ENCODE data around the gene SIL1.

The SIL1 gene

GRCh38 chr5:139197710-139198669 lies at the start of gene SIL1:
TSS of gene SIL1 (minus strand) at chr5:139198368. CDS start at chr5:139127843, 70,525 bp downstream.
- TF ChIP-seq CTCF (IDR thresholded peaks at IDR 0.05), result no peak

DNA sequence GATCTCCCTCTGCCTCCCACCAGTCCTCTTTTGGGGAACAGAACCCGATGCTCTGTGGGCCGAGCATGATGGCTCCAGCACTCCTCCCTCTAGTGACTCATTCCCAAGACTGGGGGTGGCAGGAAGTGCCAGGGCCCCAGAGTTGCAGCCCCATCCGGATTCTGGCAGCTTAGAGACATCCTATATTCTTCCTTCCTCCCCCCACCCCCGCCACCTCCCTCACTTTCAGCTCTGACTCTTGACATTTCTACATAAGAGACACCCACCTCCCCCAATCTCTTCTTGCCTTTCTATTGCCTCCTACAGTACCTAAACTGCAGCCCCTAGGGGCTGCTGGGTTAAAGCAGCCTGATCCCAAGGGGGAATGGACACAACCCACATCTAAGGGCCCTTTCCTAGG lies 48.2 kb upstream of the SIL1 start:
- no peak for TF ChIP-seq CTCF (IDR thresholded peaks at IDR 0.05)

GRCh38 chr5:139245637-139246339 lies 47.6 kb upstream of the SIL1 start:
- no peak for TF ChIP-seq CTCF (IDR thresholded peaks at IDR 0.05)

DNA sequence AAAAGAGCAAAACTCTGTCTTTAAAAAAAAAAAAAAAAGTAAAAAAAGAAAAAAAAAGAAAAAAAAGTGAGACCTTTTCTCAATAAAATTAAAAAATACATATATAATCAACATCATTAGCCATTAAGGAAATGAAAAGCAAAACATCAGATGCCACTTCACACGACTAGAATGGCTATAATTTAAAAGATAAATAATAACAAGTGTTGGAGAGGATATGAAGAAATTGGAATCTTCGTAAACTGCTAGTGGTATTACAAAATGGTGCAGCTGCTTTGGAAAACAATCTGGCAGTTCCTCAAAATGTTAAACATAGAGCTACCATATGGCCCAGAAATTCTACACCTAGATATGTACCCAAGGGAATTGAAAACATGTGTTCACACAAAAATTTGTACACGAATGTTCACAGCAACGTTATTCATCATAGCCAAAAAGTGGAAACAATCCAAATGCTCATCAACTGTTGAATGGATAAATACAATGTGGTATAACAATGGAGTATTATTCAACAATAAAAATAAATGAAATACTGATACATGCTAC lies 45.3 kb upstream of the SIL1 start:
- TF ChIP-seq CTCF (IDR thresholded peaks at IDR 0.05), result no peak

GRCh38 chr5:139241139-139241538 lies 43.0 kb upstream of the SIL1 start:
- no peak for TF ChIP-seq CTCF (IDR thresholded peaks at IDR 0.05)

GRCh38 chr5:139236479-139236878 lies 38.3 kb upstream of the SIL1 start:
- no peak for TF ChIP-seq CTCF (IDR thresholded peaks at IDR 0.05)

DNA sequence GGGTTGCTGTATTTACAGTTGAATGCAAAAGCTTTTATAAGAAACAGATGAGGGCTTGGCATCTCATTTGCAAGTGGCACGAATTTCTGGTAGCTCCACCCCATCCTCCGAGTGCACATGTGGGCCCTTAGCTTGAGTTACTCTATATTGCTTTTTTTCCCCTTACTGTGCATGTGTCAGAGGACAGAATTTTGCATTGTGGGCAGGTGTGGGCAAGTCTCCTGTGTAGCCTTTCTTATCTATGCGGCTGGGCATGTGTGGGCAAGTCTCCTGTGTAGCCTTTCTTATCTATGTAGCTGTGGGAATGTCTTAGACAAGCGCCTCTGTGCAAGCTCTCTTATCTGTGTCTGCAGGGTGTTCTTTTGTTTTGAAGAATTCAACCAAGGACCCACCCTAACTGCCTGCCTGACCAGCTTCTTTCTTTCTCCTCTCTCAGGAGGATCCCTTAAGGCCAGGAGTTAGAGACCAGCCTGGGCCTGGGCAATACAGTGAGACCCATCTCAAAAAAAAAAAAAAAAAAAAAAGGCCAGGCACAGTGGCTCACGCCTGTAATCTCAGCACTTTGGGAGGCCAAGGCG lies 34.1 kb upstream of the SIL1 start:
- TF ChIP-seq CTCF (IDR thresholded peaks at IDR 0.05), result no peak

All from LNCAP (cell line).